Left renal pelvis (tissue), 4 donors: Measurements from ENCODE around the gene GBP3. TPM values are rescaled to one million over a fixed set of nuclear protein-coding genes. Genes with fewer than 3 reads are reported as not detected.
A peak's percentile ranks its signal among the peaks of the same experiment; 100 is the strongest.
"Not testable (repeated sequence)": the region's sequence is repeated elsewhere in the genome, so short reads cannot be mapped to it uniquely, and the experiment has no call there.

Experiments
- DNase-seq, 4 donors: peaks; one replicate each; pipeline ENCODE4 v3.0.0-alpha.2; 2013; ENCODE audit warnings: low read depth in 4 of 4, low spot score in 3 of 4
- polyA plus RNA-seq, 4 donors: library from polyadenylated mRNA; unstranded; fragments of 120-200 nt; gene quantifications; one replicate each; pipeline ENCODE4 v1.2.1, GENCODE V29; 2013; ENCODE audit not compliant: insufficient read length in 4 of 4

GBP3 gene, protein sequence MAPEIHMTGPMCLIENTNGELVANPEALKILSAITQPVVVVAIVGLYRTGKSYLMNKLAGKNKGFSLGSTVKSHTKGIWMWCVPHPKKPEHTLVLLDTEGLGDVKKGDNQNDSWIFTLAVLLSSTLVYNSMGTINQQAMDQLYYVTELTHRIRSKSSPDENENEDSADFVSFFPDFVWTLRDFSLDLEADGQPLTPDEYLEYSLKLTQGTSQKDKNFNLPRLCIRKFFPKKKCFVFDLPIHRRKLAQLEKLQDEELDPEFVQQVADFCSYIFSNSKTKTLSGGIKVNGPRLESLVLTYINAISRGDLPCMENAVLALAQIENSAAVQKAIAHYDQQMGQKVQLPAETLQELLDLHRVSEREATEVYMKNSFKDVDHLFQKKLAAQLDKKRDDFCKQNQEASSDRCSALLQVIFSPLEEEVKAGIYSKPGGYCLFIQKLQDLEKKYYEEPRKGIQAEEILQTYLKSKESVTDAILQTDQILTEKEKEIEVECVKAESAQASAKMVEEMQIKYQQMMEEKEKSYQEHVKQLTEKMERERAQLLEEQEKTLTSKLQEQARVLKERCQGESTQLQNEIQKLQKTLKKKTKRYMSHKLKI
- polyA plus RNA-seq = 10 to 100 TPM; 14.6 to 25.9 (median 20.5) TPM

DNA sequence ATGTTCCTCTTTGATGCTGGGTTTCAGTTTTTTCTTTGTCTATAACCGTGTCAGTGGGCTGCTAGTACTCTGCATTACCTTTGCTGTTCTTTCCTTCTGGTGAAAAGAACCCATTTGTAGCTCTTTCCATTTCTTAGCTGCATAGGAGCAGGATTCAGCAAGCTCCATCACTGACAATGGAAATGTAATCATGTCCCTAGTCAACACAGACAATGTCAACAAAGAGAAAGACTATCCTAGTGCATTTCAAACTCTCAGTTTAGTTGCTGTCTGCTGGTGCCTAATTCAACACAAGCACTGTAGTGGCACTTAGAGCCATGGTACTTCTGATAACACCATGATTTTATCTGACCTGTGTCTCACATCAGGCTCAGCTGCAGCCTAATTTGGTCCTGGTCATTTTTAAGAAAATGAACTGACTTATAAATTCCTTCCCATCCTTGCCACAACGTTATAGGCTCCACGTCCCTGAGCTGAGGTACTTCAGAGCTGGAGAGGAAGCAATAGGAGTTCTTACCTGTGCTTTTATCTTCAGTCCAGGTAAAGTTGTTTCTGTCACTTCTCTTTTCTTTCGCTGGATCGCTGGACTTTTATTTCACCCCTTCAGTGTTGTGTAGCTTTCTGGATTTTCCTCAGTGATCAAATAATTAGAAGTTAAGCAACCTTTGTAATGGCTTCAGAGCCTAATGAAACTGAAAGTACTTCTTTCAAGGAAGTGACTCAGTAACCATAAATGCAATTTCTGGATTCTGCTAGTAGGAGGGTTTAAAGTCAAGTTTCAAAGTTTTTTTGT lies at the start of gene GBP3:
Gene GBP3, minus strand, starts transcription at position 700 of the 793 bp plus-strand sequence. CDS start 2,145 bp downstream, outside the sequence.
- peak in 1 of 4 donors; percentile 35 for DNase-seq

DNA sequence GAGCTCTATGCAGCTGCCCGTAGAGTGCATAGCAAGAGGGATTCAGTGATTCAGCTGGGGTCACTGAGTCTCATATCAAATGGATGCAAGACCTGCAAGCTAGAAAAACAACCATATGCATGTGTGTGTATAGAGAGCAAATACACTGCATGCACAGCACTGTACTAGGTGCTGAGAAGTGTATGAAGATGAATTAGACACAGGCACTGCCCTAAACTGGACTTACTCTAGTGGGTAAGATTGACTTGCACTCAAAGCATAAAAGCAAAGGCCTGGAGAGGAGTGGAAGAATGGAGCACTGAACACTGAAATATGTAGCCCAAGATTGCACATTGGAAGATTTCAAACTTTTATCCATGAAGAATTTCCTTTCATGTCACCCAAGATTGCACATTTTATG lies 47.8 kb upstream of the GBP3 start:
- DNase-seq = no peak

DNA sequence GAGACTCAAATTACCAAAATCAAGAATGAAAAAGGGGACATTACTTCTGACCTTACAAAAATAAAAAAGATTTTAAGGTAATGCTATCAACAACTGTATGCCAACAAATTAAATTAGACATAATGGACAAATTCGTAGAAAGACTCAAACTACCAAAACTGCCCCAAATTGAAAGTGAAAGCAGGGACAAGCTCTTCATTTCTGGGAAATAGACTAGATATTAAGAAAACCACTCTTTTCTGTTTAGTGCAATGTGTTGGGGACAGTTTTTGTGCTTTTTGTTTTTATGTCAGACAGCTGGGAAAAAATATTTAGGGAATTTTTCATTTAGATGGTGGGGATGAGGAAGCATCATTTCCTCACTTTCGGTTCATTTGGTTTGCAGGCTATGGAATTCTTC lies 47.3 kb upstream of the GBP3 start:
- DNase-seq = no peak

DNA sequence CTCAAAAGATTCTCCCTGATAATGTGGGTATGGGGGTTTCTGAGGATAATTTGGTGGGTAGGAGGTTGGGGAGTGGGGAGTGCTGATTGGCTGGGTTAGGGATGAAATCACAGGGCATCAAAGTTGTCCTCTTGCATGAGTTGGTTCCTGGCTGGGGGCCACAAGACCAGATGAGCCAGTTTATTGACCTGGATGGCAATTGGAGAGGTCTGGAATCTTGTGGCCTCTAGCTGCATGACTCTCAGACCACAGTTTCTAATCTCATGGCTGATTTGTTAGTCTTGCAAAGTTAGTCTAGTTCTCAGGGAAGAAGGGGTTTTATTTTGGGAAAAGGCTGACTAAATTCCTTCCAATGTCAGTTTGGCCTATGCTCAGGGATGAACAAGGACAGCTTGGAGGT lies 45.6 kb upstream of the GBP3 start:
- DNase-seq = no peak

DNA sequence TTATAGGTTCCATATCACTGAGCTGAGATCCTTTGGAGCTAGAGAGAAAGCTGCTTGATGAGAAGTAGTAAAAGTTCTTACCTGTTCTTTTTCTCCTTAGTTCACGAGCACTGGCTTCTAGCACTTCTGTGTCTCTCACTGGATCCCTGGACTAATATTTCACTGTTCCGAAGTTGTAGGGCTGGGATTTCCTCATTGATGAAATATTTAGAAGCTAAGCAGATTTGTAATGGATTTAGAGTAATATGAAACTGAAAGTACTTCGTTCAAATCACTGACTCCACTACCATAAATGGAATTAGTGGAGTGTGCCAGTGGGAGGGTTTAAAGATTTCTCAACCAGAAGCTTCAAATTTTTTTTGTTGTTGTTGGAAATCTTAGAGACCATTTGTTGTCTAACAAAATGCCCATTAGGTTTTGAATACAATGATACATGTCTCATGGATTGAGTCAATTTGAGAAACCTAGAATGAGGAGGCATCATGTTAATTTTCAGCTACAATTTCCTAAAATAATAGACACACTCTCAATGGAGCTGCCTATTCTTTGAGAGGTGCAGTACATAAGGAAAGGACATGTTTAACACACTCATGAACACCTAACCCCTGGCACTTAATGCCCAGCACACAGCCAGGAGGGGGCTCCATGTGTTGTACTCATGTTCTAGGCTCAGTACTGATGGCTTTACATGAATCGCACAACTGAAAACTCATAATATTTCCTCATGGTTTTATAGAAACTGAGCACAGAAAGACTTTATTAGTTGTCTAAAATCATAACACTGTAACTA lies 42.6 kb upstream of the GBP3 start, which contains the start of gene GBP1:
Gene GBP1, minus strand, starts transcription at position 130 of the 790 bp plus-strand sequence. CDS start 1,974 bp downstream, outside the sequence.
- no peak for DNase-seq

DNA sequence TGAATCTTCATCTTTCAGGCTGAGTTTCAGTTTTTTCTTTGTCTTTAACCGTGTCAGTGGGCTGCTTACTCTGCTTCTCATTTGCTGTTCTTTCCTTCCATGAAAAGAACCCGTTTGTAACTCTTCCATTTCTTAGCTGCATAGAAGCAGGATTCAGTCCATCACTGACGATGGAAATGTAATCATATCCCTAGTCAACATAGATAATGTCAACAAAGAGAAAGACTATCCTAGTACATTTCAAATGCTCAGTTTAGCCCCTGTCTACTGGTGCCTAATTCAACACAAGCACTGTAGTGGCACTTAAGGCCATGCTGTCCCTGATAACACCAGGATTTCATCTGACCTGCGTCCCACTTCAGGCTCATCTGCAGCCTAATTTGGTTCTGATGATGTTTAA lies 42.0 kb upstream of the GBP3 start:
- no peak for DNase-seq

DNA sequence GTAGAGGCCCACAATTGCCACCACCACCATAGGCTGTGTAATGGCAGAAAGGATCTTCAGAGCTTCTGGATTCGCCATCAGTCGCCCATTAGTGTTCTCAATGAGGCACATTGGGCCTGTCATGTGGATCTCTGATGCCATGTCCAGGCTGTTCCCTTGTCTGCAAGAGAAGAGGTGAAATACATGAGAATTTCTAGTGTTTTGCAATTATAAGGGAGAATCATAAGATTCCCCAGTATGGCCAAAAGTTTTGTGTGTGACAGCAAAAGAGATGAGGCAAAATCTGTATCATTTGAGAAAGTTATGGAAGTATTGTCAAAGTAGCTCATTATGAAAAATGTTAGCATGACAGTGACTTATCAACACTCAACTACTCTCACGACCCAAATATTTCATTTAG lies 40.4 kb upstream of the GBP3 start:
- DNase-seq = no peak

DNA sequence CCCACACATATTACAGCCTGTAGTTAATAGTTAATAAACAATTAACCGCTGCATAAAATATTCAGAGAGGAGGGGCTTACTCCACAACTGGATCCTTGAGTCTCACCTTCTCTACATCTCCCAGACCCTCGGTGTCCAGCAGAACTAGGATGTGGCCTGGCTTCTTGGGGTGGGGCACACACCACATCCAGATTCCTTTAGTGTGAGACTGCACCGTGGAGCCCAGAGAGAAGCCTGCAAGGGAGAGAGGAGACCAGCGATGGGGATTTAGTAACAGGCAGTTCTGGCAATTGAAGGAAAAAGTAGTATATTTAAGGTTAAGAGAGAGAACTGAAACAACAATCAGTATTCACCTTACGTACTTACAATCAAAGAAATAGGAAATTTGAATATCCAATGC lies 37.4 kb upstream of the GBP3 start:
- no peak for DNase-seq

DNA sequence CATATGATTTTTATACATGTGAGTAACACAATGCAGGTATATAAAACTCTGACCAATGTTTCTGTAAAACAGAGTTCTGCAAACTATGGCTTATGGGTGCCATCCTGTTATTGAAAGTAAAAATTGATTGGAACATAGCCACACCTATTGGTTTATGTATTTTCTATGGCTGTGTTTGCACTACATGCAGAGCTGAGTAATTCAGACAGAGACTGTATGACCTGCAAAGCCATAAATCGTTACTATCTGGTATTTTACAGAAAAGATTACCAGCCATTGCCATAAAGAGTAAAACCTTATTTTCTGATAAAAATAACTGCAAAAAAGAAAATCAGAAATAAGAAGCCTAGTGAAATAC lies 29.3 kb upstream of the GBP3 start:
- no peak for DNase-seq

DNA sequence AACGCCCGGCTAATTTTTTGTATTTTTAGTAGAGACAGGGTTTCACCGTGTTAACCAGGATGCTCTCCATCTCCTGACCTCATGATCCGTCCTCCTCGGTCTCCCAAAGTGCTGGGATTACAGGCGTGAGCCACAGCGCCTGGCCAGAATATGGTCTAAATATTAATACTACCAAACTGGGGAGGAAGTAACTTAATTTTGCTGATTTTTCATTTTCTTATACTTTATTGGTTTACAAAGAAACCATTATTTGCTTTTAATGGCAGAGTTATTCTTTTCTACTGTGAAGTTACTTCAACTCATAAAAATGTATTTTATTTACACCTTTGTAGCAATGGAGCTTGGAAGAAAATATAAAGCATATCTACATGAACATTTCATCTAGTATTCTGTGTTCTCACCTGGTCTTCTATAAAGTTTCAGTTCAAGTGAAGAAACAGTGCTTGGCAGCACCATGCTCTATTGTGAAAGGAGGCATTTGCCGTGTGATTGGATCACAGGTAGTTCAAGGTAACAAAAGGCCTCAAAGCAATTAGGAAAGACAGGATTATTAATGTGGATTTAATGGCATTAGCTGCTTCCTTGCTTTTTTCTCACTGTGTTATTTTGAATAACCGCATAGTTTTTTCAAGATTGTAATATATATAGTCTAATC lies 28.8 kb upstream of the GBP3 start:
- no peak for DNase-seq

DNA sequence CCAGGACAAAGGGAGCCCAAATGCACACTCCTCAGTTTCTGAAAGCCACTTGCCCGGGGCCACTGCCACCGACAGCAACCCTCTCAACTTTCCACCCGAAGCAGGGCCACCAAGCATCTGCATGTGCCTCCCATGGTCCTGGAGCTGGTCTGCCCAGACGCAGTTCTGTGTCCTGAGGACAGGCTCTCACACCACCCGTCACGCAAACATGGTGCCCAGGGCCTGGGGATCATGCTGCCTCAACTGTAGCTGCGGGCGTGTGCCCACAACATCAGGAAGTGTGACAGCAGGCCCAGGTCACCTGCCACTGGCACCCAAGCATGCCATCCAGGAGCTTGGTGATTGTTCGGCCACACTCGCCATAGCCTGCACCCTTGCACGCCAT lies 28.0 kb upstream of the GBP3 start:
- no peak for DNase-seq

DNA sequence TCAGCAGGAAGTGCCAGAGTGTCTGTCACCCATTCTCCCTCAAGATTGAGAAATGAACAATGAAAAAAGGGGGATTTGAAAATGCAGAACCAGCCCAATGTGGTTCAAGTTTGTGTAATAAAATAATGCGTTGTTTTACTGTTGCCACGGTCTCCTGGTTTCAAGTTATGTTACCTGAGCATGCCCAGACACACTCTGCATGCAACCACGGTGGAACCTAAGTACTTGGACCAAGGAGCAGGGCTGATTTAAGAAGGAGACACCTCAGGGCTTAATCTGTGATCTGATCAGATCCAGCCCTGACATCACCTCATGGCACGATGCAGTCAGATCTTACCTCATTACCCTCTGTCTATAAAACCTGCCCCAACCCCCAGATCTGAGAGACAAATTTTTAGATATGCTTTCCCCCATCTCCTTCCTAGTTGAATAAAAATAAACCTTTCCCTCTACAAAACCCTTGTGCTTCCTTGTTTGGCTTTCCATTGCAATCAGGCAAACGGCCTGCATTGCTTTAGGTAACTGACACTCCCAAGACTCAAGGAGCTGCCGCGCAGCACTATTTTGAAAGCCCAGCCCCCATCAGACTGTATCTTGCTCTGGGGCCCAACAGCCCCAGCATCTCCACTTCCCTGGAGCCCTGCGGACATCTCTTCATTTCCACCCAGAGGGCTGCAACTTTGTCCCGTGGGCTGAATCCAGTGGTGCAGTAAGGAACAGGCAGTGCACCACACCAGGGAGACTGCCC lies 27.4 kb upstream of the GBP3 start:
- not testable (repeated sequence) for DNase-seq

DNA sequence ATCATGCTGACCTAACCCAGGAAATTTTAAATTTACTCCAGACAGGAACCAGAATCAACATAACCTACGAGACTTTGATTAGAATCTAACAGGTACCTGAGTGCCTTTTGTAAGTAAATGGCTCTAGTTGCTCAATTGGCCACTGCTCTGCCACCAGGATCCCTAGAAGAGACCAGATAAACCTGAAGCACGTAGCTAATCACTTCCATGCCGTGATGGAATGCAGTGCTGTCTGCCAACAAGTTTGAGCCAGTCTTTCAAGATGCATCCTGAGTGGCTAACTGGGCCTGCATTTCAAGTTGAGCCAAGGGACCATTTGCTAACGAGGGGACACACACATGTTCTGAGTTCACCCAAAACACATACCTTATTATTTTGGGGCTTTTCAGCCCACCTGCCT lies 26.5 kb upstream of the GBP3 start:
- DNase-seq = not testable (repeated sequence)

DNA sequence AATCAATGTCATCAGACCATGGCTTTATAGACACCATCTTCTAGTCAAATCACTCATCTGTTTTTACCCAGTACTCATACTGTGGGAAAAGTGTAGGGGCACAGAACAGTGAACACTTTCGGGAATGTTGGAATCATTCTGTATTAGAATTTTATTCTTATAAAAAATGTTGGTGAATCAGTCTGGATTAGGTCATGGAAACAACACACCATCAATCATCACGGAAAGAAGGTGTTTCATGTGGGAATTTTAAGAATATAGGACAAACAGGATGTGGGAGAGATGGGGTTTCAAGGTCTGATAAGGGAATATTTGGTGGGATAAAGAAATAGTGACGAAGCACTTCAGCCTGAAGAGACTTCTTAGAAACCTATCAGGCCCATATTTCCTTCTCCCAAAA lies 25.1 kb upstream of the GBP3 start:
- DNase-seq = no peak

DNA sequence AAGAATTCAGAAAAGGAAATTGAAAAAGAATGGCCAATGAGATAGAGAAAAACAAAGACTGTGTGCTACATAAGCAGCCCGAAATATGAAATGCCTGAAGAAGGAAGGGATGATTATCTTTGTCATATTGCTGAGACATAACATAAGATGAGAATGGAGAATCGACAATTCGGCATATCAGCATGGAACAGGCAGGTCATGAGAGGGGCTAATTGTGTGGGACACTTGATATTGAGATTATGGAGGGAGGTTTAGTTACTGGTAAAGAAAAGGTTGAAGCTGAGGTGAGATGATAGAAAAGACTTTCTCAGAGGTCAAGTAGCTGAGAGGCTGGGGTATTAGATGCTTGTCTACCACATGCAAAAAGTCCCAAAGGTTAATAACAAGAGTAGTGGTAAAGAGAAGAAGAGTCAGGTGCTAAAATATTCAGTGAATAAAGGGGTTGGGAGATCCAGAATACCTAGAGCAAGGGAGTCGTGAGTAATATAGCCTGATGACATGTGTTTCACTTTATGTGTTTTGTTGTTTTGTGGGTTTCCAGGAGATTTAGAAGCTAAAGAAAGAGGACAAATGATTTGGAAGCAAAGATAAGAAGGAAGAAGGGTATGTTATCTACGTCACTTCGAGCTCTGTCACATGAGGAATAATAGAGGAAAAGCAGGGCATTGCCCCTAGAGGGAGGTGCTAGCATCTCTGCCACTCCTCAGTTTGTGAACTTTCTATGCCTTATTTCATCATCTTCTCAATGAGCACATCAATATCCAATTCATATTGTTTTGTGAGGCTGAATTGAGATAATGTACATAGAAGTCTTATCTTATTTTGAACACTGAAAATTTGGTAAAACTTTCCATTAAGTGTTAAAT lies 23.9 kb upstream of the GBP3 start:
- not testable (repeated sequence) for DNase-seq

DNA sequence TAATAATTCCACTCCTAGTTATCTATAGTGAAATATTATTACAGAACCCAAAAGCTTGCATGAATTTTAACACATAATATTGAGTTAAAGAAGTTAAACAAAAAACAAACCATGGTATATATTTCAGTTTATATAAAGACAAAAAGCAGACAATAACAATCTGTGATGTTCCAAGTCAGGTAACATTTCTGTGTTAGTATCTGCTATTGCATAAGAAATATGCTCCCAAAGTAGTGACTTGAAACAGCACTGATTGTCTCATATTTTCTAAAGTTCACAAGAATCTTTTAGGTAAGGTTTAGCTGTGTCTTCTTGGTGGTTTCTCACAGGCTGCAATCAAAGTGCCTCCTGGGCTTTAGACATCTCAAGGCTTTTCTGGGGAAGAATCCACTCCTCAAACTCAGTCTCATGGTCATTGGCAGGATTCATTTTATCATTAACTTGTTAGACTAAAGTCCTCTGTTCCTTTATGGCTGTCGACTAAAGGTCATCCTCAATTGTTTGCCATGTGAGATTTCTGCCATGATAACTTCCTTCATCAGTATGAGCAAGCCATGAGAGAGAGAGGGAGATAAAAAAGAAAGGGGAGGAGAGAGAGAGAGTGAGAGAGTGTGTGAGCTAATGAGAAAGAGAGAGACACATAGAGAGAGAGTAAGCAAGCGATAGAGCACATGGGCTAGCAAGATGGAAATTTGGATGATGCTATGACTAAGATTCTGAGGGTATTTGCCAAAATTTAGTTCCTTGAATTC lies 22.5 kb upstream of the GBP3 start:
- no peak for DNase-seq

DNA sequence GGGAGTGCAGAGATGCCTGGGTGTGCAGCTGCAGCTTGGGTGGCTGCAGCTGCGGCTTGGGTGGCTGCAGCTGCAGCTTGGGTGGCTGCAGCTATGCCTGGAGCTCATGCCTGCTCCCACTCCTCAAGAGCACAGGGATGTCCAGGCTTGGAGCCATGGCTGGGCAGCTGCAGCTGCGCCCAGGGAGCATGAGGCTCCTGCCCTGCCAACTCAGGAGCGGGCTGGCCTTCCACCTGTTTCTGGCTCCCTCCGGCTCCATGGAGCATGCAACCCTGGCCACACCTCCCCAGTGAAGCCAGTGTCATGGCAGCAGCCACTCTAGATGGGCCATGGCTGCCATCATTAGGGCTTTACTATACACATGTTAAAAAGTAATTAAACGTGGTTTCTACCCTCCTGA lies 21.3 kb upstream of the GBP3 start:
- no peak for DNase-seq

DNA sequence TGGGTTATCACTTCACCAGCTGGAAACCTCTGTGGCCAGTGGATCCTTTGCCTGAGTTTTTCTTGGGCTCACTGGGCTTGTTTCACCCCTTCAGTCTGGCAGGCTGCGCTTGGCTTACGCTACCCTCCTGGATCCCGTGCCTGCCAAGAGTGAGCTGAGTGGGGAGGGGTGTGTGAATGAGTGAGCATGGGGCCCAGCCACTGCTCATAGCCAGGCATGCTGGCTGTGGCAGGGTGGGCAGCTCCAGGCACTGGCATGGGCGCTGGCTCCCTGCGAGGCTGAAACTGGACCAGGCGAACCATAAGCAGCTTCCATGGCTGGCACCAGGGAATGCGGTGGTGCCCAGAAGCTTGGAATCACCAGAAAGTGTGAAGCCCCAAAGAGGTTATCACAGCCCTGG lies 19.8 kb upstream of the GBP3 start:
- no peak for DNase-seq
